ENCODE results near the gene PAX5.

PAX5 gene

DNA sequence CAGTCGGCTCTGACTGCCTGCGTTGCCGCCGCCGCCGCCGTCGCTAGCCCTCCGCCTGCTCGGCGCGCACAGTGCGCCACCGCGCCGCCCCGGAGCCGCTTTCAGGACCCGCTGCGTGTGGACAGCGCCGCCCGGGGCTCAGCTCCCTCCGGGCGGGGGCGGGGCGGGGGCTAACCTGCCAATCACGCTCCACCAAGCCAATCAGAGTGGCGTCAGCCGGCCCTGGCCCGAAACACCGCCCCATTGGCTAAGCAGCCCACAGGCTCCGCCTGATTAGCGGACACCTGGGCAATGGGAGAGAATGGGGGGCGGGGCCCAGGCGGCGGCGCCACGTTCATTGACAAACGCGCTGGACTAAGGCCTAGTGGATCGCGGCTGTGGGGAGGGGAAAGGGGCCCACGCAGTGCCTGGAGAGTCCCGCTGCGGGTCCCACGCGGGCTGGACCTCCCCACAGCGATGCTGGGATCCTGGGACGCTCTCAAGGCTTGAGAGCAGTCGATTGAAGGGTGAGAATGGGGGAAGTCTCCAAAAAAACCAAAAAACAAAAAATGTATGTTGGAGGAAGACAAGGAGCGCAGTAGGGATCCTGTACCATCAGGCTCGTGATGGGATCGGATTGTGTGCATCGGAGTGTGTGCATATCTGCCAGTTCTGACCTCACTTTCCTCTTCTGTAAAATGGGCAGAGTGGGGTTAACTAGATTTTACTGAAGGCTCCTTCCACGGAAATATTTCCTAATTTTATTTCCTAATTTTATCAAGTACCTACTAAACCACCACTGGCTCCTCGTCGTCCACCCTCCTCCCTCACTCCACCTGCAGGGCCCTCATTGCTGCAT, 6.3 kb downstream of the PAX5 start:
- H3K4me3 ChIP-seq (ENCODE audit: low read depth, low read length), result no peak overlapping the region
- peak; percentile 86 for DNase-seq (ENCODE audit: low read depth, low spot score)
- TF ChIP-seq, protein P1, sequence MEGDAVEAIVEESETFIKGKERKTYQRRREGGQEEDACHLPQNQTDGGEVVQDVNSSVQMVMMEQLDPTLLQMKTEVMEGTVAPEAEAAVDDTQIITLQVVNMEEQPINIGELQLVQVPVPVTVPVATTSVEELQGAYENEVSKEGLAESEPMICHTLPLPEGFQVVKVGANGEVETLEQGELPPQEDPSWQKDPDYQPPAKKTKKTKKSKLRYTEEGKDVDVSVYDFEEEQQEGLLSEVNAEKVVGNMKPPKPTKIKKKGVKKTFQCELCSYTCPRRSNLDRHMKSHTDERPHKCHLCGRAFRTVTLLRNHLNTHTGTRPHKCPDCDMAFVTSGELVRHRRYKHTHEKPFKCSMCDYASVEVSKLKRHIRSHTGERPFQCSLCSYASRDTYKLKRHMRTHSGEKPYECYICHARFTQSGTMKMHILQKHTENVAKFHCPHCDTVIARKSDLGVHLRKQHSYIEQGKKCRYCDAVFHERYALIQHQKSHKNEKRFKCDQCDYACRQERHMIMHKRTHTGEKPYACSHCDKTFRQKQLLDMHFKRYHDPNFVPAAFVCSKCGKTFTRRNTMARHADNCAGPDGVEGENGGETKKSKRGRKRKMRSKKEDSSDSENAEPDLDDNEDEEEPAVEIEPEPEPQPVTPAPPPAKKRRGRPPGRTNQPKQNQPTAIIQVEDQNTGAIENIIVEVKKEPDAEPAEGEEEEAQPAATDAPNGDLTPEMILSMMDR (IDR thresholded peaks at IDR 0.05; ENCODE audit: low read depth, low read length), result no peak
- in situ Hi-C loops (cut with HindIII; ENCODE audit: low sequenced_read_pairs), result no loop called here

GRCh38 chr9:37026931-37027581, 7.0 kb downstream of the PAX5 start:
- DNase-seq (ENCODE audit: low read depth, low spot score), result no peak
- no peak overlapping the region for H3K4me3 ChIP-seq (ENCODE audit: low read depth, low read length)
- in situ Hi-C loops (cut with HindIII; ENCODE audit: low sequenced_read_pairs), result no loop called here

DNA sequence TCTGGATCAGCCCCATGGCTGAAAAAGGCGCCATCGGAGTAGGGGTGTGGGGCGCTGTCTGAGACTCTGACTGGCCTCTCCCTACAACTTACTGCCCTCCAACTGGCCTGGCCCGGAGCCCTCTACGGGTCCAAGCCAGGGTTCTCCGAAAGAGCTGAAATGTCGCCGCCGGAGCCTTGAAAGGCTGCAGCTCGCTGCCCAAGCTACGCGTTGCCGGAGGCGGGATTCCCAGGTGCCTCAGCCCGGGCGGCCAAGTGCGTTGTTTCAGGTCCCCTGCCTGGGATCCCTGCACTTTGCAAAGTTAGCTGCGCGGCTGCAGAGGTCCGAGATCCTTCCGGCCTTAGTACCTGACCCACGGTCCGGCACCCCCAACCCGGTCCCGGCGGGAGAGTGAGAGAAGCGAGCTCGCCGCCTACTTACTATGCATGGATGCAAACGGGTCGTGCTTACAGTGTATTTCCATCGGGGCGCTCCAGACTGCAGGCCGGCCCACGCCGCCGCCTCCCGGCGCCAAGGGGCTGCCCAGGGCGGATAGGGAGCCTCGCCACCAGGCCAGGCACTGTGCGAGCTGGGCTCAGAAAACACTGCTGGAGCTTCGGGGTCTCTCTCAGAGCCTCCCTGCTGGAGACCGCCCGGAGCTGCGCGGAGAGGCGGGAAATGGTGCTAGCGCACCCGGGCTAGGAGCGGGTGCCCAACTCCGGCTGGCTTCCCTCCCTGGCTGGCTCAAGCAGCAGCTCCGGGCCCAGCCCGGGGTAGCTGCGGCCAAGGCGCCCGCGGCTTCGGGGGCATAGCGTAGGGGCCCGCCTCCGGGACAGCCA, 7.7 kb downstream of the PAX5 start:
- no peak overlapping the region for H3K4me3 ChIP-seq (ENCODE audit: low read depth, low read length)
- TF ChIP-seq, protein P1 (IDR thresholded peaks at IDR 0.05; ENCODE audit: low read depth, low read length), result no peak
- no peak for DNase-seq (ENCODE audit: low read depth, low spot score)
- in situ Hi-C loops (cut with HindIII; ENCODE audit: low sequenced_read_pairs), result no loop called here

More at GRCh38 chr9:37026931-37027581, 7.0 kb downstream of the PAX5 start:
- TF ChIP-seq, protein P1 (IDR thresholded peaks at IDR 0.05; ENCODE audit: low read depth, low read length), result no peak

- no peak overlapping the region for H3K4me3 ChIP-seq (ENCODE audit: low read depth, low read length)
- TF ChIP-seq, protein P1 (IDR thresholded peaks at IDR 0.05; ENCODE audit: low read depth, low read length), result no peak
- DNase-seq (ENCODE audit: low read depth, low spot score), result no peak
- in situ Hi-C loops (cut with HindIII; ENCODE audit: low sequenced_read_pairs), result no loop called here
Measured at GRCh38 chr9:37025823-37026112, 8.3 kb downstream of the PAX5 start.

DNA sequence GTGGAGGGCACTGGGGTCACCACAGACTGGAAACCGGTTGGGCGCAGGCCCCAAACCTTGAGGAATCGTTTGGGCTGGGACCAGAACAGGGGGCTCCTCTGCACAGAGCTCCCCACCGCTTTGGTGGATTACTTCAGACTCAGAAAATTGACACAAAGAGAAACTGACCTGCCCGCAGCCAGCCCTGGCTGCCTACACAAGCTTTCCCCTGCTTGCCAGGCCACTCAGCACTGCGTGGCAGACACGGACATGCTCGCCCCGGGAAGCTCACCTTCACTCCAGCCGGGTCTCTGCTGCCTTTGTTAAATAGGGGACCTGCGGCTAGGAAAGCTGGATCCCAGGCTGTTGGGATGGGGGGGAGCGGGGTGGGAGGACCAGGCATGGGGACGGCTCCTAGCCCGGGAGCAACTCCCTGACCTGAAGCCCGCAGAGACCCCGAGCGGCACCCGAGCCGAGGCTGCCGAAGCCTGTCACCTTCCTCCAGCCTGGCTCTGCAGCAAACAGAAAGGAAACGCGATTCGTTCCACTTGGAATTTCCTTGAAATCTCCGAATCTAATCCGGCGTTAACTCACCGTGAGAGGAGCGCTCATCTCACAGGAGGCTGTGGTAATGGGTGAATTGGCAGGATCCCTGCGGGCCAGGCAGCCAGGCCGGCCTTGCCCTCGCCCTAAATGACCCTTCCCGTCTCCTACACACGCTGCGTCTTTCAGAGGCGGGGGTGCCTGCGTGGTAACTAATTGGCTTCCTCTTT, 8.8 kb downstream of the PAX5 start:
- in situ Hi-C loops (cut with HindIII; ENCODE audit: low sequenced_read_pairs), result no loop called here
- no peak overlapping the region for H3K4me3 ChIP-seq (ENCODE audit: low read depth, low read length)
- DNase-seq (ENCODE audit: low read depth, low spot score), result no peak
- TF ChIP-seq, protein P1 (IDR thresholded peaks at IDR 0.05; ENCODE audit: low read depth, low read length), result no peak

GRCh38 chr9:37017546-37017945, 16.5 kb downstream of the PAX5 start:
- in situ Hi-C loops (cut with HindIII; ENCODE audit: low sequenced_read_pairs), result no loop called here
- TF ChIP-seq, protein P1 (IDR thresholded peaks at IDR 0.05; ENCODE audit: low read depth, low read length), result no peak
- DNase-seq (ENCODE audit: low read depth, low spot score), result no peak
- H3K4me3 ChIP-seq (ENCODE audit: low read depth, low read length), result no peak overlapping the region

Data from astrocyte of the spinal cord (primary cell).